Subcutaneous abdominal adipose tissue (tissue), 5 donors: ENCODE results near the gene BIK.
A peak's percentile ranks its signal among the peaks of the same experiment; 100 is the strongest.
"Not testable (repeated sequence)": the region's sequence is repeated elsewhere in the genome, so short reads cannot be mapped to it uniquely, and the experiment has no call there.

ENCODE experiments used
- H3K27ac ChIP-seq: one replicate; pipeline ENCODE4 v1.7.0; 2013; ENCODE audit warnings: low read depth, mild to moderate bottlenecking, inconsistent platforms, low read length, moderate library complexity
- H3K27me3 ChIP-seq, 5 donors: one replicate each; pipeline ENCODE4 v1.7.0; 2013; ENCODE audit warnings: low read length in 5 of 5, inconsistent platforms in 1 of 5; ENCODE audit not compliant: control insufficient read depth in 5 of 5, insufficient read depth in 4 of 5
- H3K36me3 ChIP-seq, 5 donors: one replicate each; pipeline ENCODE4 v1.7.0; 2013; ENCODE audit warnings: low read length in 5 of 5; ENCODE audit not compliant: control insufficient read depth in 5 of 5, insufficient read depth in 5 of 5
- H3K4me1 ChIP-seq, 5 donors: one replicate each; pipeline ENCODE4 v1.7.0; 2013; ENCODE audit warnings: low read length in 5 of 5, mild to moderate bottlenecking in 3 of 5, moderate library complexity in 1 of 5; ENCODE audit not compliant: control insufficient read depth in 5 of 5, insufficient read depth in 5 of 5
- H3K4me3 ChIP-seq, 5 donors: one replicate each; pipeline ENCODE4 v1.7.0; 2013; ENCODE audit warnings: low read length in 5 of 5, low read depth in 1 of 5
- H3K9ac ChIP-seq, 5 donors: one replicate each; pipeline ENCODE4 v1.7.0; 2013; ENCODE audit warnings: low read length in 5 of 5, mild to moderate bottlenecking in 4 of 5, moderate library complexity in 3 of 5
- H3K9me3 ChIP-seq, 5 donors: one replicate each; pipeline ENCODE4 v1.7.0; 2013; ENCODE audit warnings: low read length in 5 of 5; ENCODE audit not compliant: control insufficient read depth in 5 of 5
- donor health status: healthy.
- donor health status: healthy.
- donor health status: healthy.
- donor health status: healthy.
- donor health status: healthy.

BIK gene

DNA sequence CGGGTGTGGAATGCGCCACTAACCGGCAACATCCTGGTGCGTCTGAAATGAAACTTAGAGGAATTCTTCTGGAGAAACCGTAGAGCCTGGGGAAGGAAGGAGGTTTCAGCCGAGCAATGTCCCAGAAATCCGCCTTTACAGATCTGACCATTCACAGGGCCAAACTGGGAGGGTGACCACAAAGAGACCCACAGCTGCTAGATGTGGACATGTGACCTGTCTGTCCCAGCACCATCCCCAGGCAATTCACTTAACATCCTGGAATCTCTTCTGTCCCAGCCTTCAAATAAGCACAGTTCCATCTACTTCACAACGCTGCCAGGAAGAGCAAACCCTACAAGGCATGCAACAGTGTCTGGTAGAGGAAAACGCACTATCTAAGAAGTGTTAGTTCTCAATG is 22.9 kb downstream of the BIK start:
- H3K9me3 ChIP-seq = no peaks in the 10 kb centered on the region
- H3K36me3 ChIP-seq = peaks cover 0 to 62% (median 35%) of the 10 kb centered on the region in 5 donors
- H3K27ac ChIP-seq = no peak overlapping the region
- H3K4me1 ChIP-seq = peaks cover 4 to 50% (median 37%) of the 10 kb centered on the region in 5 donors
- no peak overlapping the region for H3K4me3 ChIP-seq
- H3K27me3 ChIP-seq = peaks cover 0 to 8% (median 5%) of the 10 kb centered on the region in 5 donors
- no peak overlapping the region for H3K9ac ChIP-seq

DNA sequence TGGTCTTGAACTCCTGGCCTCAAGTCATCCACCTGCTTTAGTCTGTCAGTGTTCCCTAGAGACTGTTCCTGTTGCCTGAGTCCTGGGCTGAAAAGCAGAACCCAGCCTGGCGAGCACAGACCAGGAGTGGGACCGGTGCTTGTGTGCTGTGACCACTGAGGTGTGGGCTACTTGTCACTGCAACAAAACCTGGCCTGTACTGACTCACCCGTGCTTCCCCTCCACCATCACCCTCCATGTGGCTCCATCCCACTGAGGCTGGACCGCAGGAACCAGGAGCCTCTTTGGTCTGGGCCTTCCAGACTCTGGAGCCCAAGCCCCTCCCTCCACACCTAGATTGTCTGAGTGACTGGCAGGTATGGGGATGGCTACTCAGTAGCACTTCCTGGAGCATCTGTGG is 24.0 kb downstream of the BIK start:
- peaks cover 5 to 72% (median 38%) of the 10 kb centered on the region in 5 donors for H3K36me3 ChIP-seq
- H3K9me3 ChIP-seq = no peaks in the 10 kb centered on the region

GRCh38 chr22:43135565-43135964 is 25.0 kb downstream of the BIK start:
- Histone ChIP-seq H3K27me3 (no peaks in the 10 kb centered on the region), H3K36me3 (peaks cover 5 to 80% (median 43%) of the 10 kb centered on the region in 5 donors)

More for the DNA sequence above, 24.0 kb downstream of the BIK start:
- peaks cover 4 to 41% (median 34%) of the 10 kb centered on the region in 5 donors for H3K4me1 ChIP-seq
- H3K27me3 ChIP-seq = peaks cover 0 to 3% (median 0%) of the 10 kb centered on the region in 5 donors
- no peak overlapping the region for H3K27ac ChIP-seq
- no peak overlapping the region for H3K4me3 ChIP-seq
- no peak overlapping the region for H3K9ac ChIP-seq

GRCh38 chr22:43136255-43136654 is 25.7 kb downstream of the BIK start:
- H3K36me3 ChIP-seq = peaks cover 5 to 83% (median 46%) of the 10 kb centered on the region in 5 donors
- peak overlapping the region; percentile 2 for H3K27ac ChIP-seq
- H3K4me1 ChIP-seq = peaks cover 4 to 34% (median 27%) of the 10 kb centered on the region in 5 donors
- H3K9me3 ChIP-seq = no peaks in the 10 kb centered on the region
- H3K9ac ChIP-seq = peak overlapping the region in 2 of 5 donors; percentile 3 to 20
- no peak overlapping the region for H3K4me3 ChIP-seq
- no peaks in the 10 kb centered on the region for H3K27me3 ChIP-seq

More at GRCh38 chr22:43135565-43135964, 25.0 kb downstream of the BIK start:
- H3K27ac ChIP-seq = no peak overlapping the region
- H3K4me1 ChIP-seq = peaks cover 4 to 37% (median 29%) of the 10 kb centered on the region in 5 donors
- no peaks in the 10 kb centered on the region for H3K9me3 ChIP-seq
- H3K9ac ChIP-seq = no peak overlapping the region
- H3K4me3 ChIP-seq = no peak overlapping the region

DNA sequence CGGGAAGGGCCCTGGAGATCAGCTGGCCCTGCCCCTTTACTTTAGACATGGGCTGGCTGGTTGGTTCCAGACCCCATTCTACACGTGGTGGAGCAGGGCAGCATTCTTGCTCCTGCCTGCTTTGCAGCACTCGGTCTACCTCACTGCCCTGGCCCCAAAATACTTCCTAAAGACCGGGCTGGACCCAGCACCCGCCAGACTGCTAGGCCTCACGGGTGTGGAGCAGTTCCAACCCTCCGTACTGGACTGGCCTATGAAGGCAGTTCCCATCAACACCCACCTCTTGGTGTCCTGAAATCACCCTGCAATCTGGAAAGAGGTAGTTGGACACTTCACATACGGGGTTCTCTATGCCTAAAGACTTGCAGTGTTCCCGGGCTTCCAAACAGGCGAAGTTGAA is 26.3 kb downstream of the BIK start:
- H3K9me3 ChIP-seq = no peaks in the 10 kb centered on the region
- peaks cover 4 to 31% (median 27%) of the 10 kb centered on the region in 5 donors for H3K4me1 ChIP-seq
- H3K9ac ChIP-seq = peak overlapping the region in 1 of 5 donors; percentile 3
- peak overlapping the region; percentile 2 for H3K27ac ChIP-seq
- H3K27me3 ChIP-seq = no peaks in the 10 kb centered on the region
- no peak overlapping the region for H3K4me3 ChIP-seq
- H3K36me3 ChIP-seq = peaks cover 5 to 77% (median 45%) of the 10 kb centered on the region in 5 donors

- H3K27me3 ChIP-seq = no peaks in the 10 kb centered on the region
- H3K27ac ChIP-seq = peak within 1 kb of the TSS; percentile 37
- peaks cover 5 to 24% (median 17%) of the 10 kb centered on the region in 5 donors for H3K4me1 ChIP-seq
- peak within 1 kb of the TSS; percentile 64 to 98 (median 84) for H3K4me3 ChIP-seq
- H3K36me3 ChIP-seq = peaks cover 5 to 27% (median 13%) of the 10 kb centered on the region in 5 donors
- no peaks in the 10 kb centered on the region for H3K9me3 ChIP-seq
- peak within 1 kb of the TSS; percentile 28 to 93 (median 71) for H3K9ac ChIP-seq
Observed at GRCh38 chr22:43142880-43143562, 32.5 kb downstream of the BIK start, which contains the start of gene MCAT. Gene MCAT (minus strand): TSS chr22:43143398. CDS start chr22:43143348, 50 bp downstream.

DNA sequence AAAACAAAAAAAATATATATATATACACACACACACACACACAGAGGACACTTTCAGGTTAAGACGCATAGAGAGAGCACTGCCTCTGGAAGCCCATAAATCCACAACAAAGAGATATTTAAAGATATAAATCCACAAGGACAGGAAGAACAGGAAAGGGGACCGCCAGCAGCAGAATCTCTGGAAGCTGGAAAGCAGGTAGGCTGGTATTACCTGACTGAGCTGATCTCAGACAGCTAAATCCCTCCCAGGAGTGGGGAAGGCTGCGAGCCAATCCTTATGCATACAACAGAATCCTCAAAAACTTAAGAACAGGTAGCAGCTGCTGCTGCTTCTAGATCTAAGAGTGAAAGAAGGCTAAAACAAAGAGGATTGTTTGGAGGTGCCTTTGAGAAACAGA is 34.4 kb downstream of the BIK start:
- H3K4me3 ChIP-seq = no peak overlapping the region
- H3K9ac ChIP-seq = no peak overlapping the region
- H3K27ac ChIP-seq = no peak overlapping the region
- peaks cover 3 to 26% (median 23%) of the 10 kb centered on the region in 5 donors for H3K4me1 ChIP-seq
- H3K27me3 ChIP-seq = no peaks in the 10 kb centered on the region
- H3K36me3 ChIP-seq = peaks cover 0 to 12% (median 8%) of the 10 kb centered on the region in 5 donors
- H3K9me3 ChIP-seq = no peaks in the 10 kb centered on the region

GRCh38 chr22:43145371-43145770 is 34.8 kb downstream of the BIK start:
- H3K4me3 ChIP-seq, H3K27ac ChIP-seq, H3K9ac ChIP-seq, H3K27me3 ChIP-seq, H3K36me3 ChIP-seq, H3K9me3 ChIP-seq: not testable (repeated sequence)
- H3K4me1 ChIP-seq = peaks cover 3 to 26% (median 23%) of the 10 kb centered on the region in 5 donors

GRCh38 chr22:43146332-43146731 is 35.8 kb downstream of the BIK start:
- not testable (repeated sequence) for H3K4me3 ChIP-seq, H3K27me3 ChIP-seq, H3K27ac ChIP-seq, H3K36me3 ChIP-seq, H3K9ac ChIP-seq, H3K9me3 ChIP-seq
- H3K4me1 ChIP-seq = peaks cover 3 to 33% (median 32%) of the 10 kb centered on the region in 5 donors

DNA sequence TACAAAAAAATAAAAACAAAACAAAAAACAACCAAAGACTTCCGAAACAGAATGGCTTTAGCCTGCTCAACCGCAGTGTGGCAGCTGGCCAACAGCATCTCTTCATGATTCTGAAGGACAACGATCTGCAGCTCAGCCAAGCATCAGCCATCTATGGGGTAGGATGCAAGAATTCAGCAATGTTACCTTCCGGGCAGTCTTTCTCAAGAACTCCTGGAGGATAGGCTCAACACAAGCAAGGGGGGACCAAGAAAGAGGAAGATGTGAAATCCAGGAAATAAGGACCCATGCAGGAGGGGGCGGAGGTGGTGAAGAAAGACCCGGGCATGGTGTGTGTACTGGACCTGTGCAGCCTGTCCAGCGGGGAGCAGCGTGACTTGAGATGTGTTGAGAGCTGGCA is 37.3 kb downstream of the BIK start:
- H3K27ac ChIP-seq = no peak overlapping the region
- peaks cover 0 to 37% (median 29%) of the 10 kb centered on the region in 5 donors for H3K4me1 ChIP-seq

More for the DNA sequence above, 37.3 kb downstream of the BIK start:
- H3K36me3 ChIP-seq = no peaks in the 10 kb centered on the region
- H3K27me3 ChIP-seq = no peaks in the 10 kb centered on the region
- no peaks in the 10 kb centered on the region for H3K9me3 ChIP-seq
- no peak overlapping the region for H3K4me3 ChIP-seq
- H3K9ac ChIP-seq = no peak overlapping the region
